ENCODE measurements around the gene OSTN.
"Not testable (repeated sequence)": the region's sequence is repeated elsewhere in the genome, so short reads cannot be mapped to it uniquely, and the experiment has no call there.

The OSTN gene

DNA sequence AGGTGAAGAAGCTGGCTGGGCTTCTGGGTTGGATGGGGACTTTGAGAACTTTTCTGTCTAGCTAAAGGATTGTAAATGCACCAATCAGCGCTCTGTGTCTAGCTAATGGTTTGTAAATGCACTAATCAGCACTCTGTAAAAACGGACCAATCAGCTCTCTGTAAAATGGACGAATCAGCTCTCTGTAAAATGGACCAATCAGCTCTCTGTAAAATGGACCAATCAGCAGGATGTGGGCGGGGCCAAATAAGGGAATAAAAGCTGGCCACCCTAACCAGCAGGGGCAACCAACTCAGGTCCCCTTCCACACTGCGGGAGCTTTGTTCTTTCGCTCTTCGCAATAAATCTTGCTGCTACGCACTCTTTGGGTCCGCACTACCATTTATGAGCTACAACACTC is 13.7 kb upstream of the OSTN start:
- not testable (repeated sequence) for H3K27me3 ChIP-seq (ENCODE audit: control insufficient read depth in 1 of 2, insufficient read depth in 2 of 2, low read length in 2 of 2)

GRCh38 chr3:191188246-191188645 is 10.8 kb upstream of the OSTN start:
- not testable (repeated sequence) for H3K4me3 ChIP-seq (ENCODE audit: low read length in 2 of 2); H3K9ac ChIP-seq (ENCODE audit: low read length in 2 of 2); H3K4me1 ChIP-seq (ENCODE audit: control insufficient read depth, insufficient read depth, low read length)

More for the DNA sequence above, 13.7 kb upstream of the OSTN start:
- not testable (repeated sequence) for H3K9me3 ChIP-seq (ENCODE audit: control insufficient read depth in 2 of 2, low read length in 2 of 2); H3K4me3 ChIP-seq (ENCODE audit: low read length in 2 of 2); H3K27ac ChIP-seq (ENCODE audit: low read length); H3K9ac ChIP-seq (ENCODE audit: low read length in 2 of 2); H3K36me3 ChIP-seq (ENCODE audit: control insufficient read depth in 2 of 2, insufficient read depth in 2 of 2, low read length in 2 of 2); H3K4me1 ChIP-seq (ENCODE audit: control insufficient read depth, insufficient read depth, low read length)

GRCh38 chr3:191192270-191192669 is 6.8 kb upstream of the OSTN start:
- H3K4me1 ChIP-seq (ENCODE audit: control insufficient read depth, insufficient read depth, low read length); H3K9me3 ChIP-seq (ENCODE audit: control insufficient read depth in 2 of 2, low read length in 2 of 2); H3K36me3 ChIP-seq (ENCODE audit: control insufficient read depth in 2 of 2, insufficient read depth in 2 of 2, low read length in 2 of 2); H3K4me3 ChIP-seq (ENCODE audit: low read length in 2 of 2); H3K9ac ChIP-seq (ENCODE audit: low read length in 2 of 2); H3K27ac ChIP-seq (ENCODE audit: low read length); H3K27me3 ChIP-seq (ENCODE audit: control insufficient read depth in 1 of 2, insufficient read depth in 2 of 2, low read length in 2 of 2): not testable (repeated sequence)

More at GRCh38 chr3:191188246-191188645, 10.8 kb upstream of the OSTN start:
- not testable (repeated sequence) for H3K9me3 ChIP-seq (ENCODE audit: control insufficient read depth in 2 of 2, low read length in 2 of 2); H3K27ac ChIP-seq (ENCODE audit: low read length); H3K36me3 ChIP-seq (ENCODE audit: control insufficient read depth in 2 of 2, insufficient read depth in 2 of 2, low read length in 2 of 2); H3K27me3 ChIP-seq (ENCODE audit: control insufficient read depth in 1 of 2, insufficient read depth in 2 of 2, low read length in 2 of 2)

GRCh38 chr3:191192941-191193340 is 6.1 kb upstream of the OSTN start:
- H3K9me3 ChIP-seq (ENCODE audit: control insufficient read depth in 2 of 2, low read length in 2 of 2): no peaks in the 10 kb centered on the region
- H3K27ac ChIP-seq (ENCODE audit: low read length): no peak overlapping the region
- no peak overlapping the region for H3K4me3 ChIP-seq (ENCODE audit: low read length in 2 of 2)
- no peaks in the 10 kb centered on the region for H3K36me3 ChIP-seq (ENCODE audit: control insufficient read depth in 2 of 2, insufficient read depth in 2 of 2, low read length in 2 of 2)
- H3K4me1 ChIP-seq (ENCODE audit: control insufficient read depth, insufficient read depth, low read length): no peaks in the 10 kb centered on the region
- H3K9ac ChIP-seq (ENCODE audit: low read length in 2 of 2): no peak overlapping the region
- H3K27me3 ChIP-seq (ENCODE audit: control insufficient read depth in 1 of 2, insufficient read depth in 2 of 2, low read length in 2 of 2): no peaks in the 10 kb centered on the region

DNA sequence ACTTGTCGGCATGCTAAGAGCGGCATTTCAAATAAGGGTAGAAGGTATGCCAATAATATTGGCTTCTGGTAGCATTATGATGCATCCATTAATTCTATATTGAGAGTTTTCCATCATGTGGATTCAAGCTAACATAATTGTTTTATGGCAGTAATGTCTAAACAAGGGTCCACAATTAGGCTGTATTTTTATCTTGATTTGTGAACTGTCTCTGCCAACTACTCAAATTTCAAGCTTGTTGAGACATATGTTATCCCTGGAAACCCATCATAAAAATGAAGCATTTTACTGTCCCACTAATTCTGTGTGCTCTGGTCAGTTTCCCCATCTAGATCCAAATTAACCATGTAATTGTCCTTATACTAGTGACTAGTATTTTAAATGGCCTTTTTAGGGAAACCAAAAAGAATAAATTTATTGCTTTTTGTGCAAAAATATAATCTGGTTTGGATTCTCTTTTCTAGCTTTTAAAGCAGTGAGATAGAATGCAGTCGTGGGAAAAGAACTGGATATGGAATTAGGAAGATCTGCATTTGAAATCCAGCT is 1.2 kb upstream of the OSTN start:
- no peak overlapping the region for H3K4me3 ChIP-seq (ENCODE audit: low read length in 2 of 2)
- no peaks in the 10 kb centered on the region for H3K9me3 ChIP-seq (ENCODE audit: control insufficient read depth in 2 of 2, low read length in 2 of 2)
- no peak overlapping the region for H3K9ac ChIP-seq (ENCODE audit: low read length in 2 of 2)
- no peaks in the 10 kb centered on the region for H3K27me3 ChIP-seq (ENCODE audit: control insufficient read depth in 1 of 2, insufficient read depth in 2 of 2, low read length in 2 of 2)
- H3K27ac ChIP-seq (ENCODE audit: low read length): no peak overlapping the region
- no peaks in the 10 kb centered on the region for H3K36me3 ChIP-seq (ENCODE audit: control insufficient read depth in 2 of 2, insufficient read depth in 2 of 2, low read length in 2 of 2)
- no peaks in the 10 kb centered on the region for H3K4me1 ChIP-seq (ENCODE audit: control insufficient read depth, insufficient read depth, low read length)

DNA sequence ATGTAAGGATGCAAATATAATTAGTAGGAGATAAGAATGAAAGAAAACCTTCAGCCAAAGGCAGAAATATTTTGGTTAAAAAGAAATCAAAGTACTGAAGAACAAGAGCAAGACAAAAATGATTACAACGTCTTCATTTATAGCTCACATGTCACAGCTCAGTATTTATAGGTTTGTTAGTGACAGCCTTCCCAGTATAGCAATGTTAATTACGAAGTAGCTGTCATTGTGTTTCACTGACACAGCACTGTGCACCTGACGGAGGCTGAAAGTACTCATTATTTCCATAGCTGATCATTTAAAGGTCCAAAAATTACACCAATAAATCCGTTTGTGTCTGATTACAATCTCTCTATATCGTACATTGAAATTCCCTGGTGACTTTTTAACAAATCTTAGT is 561 bp upstream of the OSTN start:
- Histone ChIP-seq H3K27ac (ENCODE audit: low read length) (no peak overlapping the region), H3K4me3 (ENCODE audit: low read length in 2 of 2) (no peak overlapping the region), H3K9me3 (ENCODE audit: control insufficient read depth in 2 of 2, low read length in 2 of 2) (no peaks in the 10 kb centered on the region), H3K9ac (ENCODE audit: low read length in 2 of 2) (no peak overlapping the region), H3K4me1 (ENCODE audit: control insufficient read depth, insufficient read depth, low read length) (no peaks in the 10 kb centered on the region), H3K27me3 (ENCODE audit: control insufficient read depth in 1 of 2, insufficient read depth in 2 of 2, low read length in 2 of 2) (no peaks in the 10 kb centered on the region), H3K36me3 (ENCODE audit: control insufficient read depth in 2 of 2, insufficient read depth in 2 of 2, low read length in 2 of 2) (no peaks in the 10 kb centered on the region)

GRCh38 chr3:191210032-191210431 is 11.0 kb downstream of the OSTN start:
- H3K27me3 ChIP-seq (ENCODE audit: control insufficient read depth in 1 of 2, insufficient read depth in 2 of 2, low read length in 2 of 2): no peaks in the 10 kb centered on the region

DNA sequence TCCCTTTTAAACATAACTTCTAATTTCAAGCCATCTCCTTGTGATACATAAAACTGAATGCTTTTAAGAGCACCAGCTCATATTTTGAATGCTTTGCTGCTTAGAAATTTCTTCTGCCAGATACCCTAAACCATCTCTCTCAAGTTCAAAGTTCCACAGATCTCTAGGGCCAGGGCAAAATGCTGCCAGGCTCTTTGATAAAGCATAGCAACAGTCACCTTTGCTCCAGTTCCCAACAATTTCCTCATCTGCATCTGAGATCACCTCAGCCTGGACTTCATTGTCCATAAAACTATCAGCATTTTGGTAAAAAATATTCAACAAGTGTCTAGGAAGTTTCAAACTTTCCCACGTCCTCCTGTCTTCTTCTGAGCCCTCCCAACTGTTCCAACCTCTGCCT is 17.5 kb downstream of the OSTN start:
- no peak overlapping the region for H3K27ac ChIP-seq (ENCODE audit: low read length)
- no peak overlapping the region for H3K9ac ChIP-seq (ENCODE audit: low read length in 2 of 2)
- no peak overlapping the region for H3K4me3 ChIP-seq (ENCODE audit: low read length in 2 of 2)
- H3K9me3 ChIP-seq (ENCODE audit: control insufficient read depth in 2 of 2, low read length in 2 of 2): no peaks in the 10 kb centered on the region
- no peaks in the 10 kb centered on the region for H3K27me3 ChIP-seq (ENCODE audit: control insufficient read depth in 1 of 2, insufficient read depth in 2 of 2, low read length in 2 of 2)
- no peaks in the 10 kb centered on the region for H3K36me3 ChIP-seq (ENCODE audit: control insufficient read depth in 2 of 2, insufficient read depth in 2 of 2, low read length in 2 of 2)
- no peaks in the 10 kb centered on the region for H3K4me1 ChIP-seq (ENCODE audit: control insufficient read depth, insufficient read depth, low read length)

More at GRCh38 chr3:191210032-191210431, 11.0 kb downstream of the OSTN start:
- no peaks in the 10 kb centered on the region for H3K4me1 ChIP-seq (ENCODE audit: control insufficient read depth, insufficient read depth, low read length)
- no peak overlapping the region for H3K9ac ChIP-seq (ENCODE audit: low read length in 2 of 2)
- H3K4me3 ChIP-seq (ENCODE audit: low read length in 2 of 2): no peak overlapping the region
- H3K27ac ChIP-seq (ENCODE audit: low read length): no peak overlapping the region
- H3K36me3 ChIP-seq (ENCODE audit: control insufficient read depth in 2 of 2, insufficient read depth in 2 of 2, low read length in 2 of 2): no peaks in the 10 kb centered on the region
- H3K9me3 ChIP-seq (ENCODE audit: control insufficient read depth in 2 of 2, low read length in 2 of 2): no peaks in the 10 kb centered on the region

DNA sequence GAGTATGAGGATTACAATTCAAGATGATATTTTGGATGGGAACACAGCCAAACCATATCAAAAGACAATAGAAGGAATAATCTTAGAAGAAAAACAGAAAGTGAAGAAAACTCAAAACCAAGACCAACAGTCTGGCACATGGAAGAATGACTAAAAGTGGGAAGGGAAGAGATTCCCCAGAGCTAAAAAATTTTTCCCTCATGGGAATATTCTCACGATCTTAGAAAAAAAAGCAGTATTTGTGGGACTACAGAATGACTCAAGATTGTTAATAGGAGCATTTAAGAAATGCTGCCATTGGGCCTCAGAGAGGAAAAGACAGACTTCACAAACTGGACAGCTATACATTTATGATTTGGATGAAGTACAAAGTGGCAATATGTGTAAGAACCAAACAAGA is 18.3 kb downstream of the OSTN start:
- Histone ChIP-seq H3K9me3 (ENCODE audit: control insufficient read depth in 2 of 2, low read length in 2 of 2) (no peaks in the 10 kb centered on the region), H3K4me3 (ENCODE audit: low read length in 2 of 2) (no peak overlapping the region), H3K9ac (ENCODE audit: low read length in 2 of 2) (no peak overlapping the region), H3K27ac (ENCODE audit: low read length) (no peak overlapping the region), H3K36me3 (ENCODE audit: control insufficient read depth in 2 of 2, insufficient read depth in 2 of 2, low read length in 2 of 2) (no peaks in the 10 kb centered on the region), H3K4me1 (ENCODE audit: control insufficient read depth, insufficient read depth, low read length) (no peaks in the 10 kb centered on the region), H3K27me3 (ENCODE audit: control insufficient read depth in 1 of 2, insufficient read depth in 2 of 2, low read length in 2 of 2) (no peaks in the 10 kb centered on the region)

GRCh38 chr3:191220908-191221307 is 21.9 kb downstream of the OSTN start:
- Histone ChIP-seq H3K9me3 (ENCODE audit: control insufficient read depth in 2 of 2, low read length in 2 of 2) (no peaks in the 10 kb centered on the region), H3K4me1 (ENCODE audit: control insufficient read depth, insufficient read depth, low read length) (no peaks in the 10 kb centered on the region), H3K27ac (ENCODE audit: low read length) (no peak overlapping the region), H3K4me3 (ENCODE audit: low read length in 2 of 2) (no peak overlapping the region), H3K9ac (ENCODE audit: low read length in 2 of 2) (no peak overlapping the region), H3K27me3 (ENCODE audit: control insufficient read depth in 1 of 2, insufficient read depth in 2 of 2, low read length in 2 of 2) (no peaks in the 10 kb centered on the region), H3K36me3 (ENCODE audit: control insufficient read depth in 2 of 2, insufficient read depth in 2 of 2, low read length in 2 of 2) (no peaks in the 10 kb centered on the region)

DNA sequence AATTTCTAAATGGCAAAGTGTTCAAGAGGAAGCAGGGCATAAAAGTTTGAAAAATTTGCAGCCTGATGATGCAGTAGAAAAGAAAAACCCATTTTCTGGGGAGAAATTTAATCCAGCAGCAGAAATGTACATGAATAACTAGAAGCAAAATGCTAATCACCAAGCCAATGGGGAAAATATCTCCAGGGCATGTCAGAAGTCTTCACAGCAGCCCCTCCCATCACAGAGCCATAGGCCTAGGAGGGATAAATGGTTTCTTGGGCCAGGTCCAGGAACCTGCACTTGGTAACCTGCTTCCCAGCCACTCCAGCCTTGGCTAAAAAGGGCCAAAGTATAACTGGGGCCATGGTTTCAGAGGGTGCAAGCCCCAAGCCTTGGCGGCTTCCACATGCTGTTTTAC is 22.6 kb downstream of the OSTN start:
- Histone ChIP-seq H3K27ac (ENCODE audit: low read length) (no peak overlapping the region), H3K9me3 (ENCODE audit: control insufficient read depth in 2 of 2, low read length in 2 of 2) (no peaks in the 10 kb centered on the region), H3K9ac (ENCODE audit: low read length in 2 of 2) (no peak overlapping the region), H3K4me3 (ENCODE audit: low read length in 2 of 2) (no peak overlapping the region), H3K36me3 (ENCODE audit: control insufficient read depth in 2 of 2, insufficient read depth in 2 of 2, low read length in 2 of 2) (no peaks in the 10 kb centered on the region), H3K4me1 (ENCODE audit: control insufficient read depth, insufficient read depth, low read length) (no peaks in the 10 kb centered on the region), H3K27me3 (ENCODE audit: control insufficient read depth in 1 of 2, insufficient read depth in 2 of 2, low read length in 2 of 2) (no peaks in the 10 kb centered on the region)
